GM21447 (cell line): Measurements from ENCODE around the gene NOG.

ENCODE experiments used
- ATAC-seq: cut with Tn5 transposase; IDR thresholded peaks from one replicate; pipeline ENCODE4 v1.9.1; 2021; ENCODE audit not compliant: unreplicated experiment

Gene NOG

DNA sequence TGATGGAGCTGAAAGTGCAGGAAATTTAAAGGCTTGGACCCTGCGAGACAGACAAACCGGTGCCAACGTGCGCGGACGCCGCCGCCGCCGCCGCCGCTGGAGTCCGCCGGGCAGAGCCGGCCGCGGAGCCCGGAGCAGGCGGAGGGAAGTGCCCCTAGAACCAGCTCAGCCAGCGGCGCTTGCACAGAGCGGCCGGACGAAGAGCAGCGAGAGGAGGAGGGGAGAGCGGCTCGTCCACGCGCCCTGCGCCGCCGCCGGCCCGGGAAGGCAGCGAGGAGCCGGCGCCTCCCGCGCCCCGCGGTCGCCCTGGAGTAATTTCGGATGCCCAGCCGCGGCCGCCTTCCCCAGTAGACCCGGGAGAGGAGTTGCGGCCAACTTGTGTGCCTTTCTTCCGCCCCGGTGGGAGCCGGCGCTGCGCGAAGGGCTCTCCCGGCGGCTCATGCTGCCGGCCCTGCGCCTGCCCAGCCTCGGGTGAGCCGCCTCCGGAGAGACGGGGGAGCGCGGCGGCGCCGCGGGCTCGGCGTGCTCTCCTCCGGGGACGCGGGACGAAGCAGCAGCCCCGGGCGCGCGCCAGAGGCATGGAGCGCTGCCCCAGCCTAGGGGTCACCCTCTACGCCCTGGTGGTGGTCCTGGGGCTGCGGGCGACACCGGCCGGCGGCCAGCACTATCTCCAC lies at the start of gene NOG:
Gene NOG (plus strand): TSS at position 54 of the 674 bp plus-strand sequence. CDS start 525 bp downstream, at position 579.
- no peak for ATAC-seq

DNA sequence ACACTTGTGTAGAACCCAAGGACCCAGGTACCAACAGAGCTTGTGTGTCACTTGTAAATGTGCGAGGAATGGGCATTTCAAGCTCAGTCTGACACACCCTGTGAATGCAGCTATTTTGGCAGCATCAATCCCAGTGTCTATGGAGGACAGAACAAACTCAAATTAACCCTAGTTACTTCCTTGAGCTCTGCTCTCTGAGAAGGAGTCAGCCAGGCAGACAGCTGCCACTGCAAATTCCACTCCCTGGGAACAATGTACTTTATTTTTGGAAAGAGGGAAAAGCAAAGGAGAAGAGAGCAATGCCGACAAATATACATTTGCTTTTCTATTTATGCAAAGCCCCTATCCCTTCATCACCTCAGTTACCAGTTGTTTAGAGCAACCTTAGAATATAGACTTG lies 48.4 kb upstream of the NOG start:
- no peak for ATAC-seq

DNA sequence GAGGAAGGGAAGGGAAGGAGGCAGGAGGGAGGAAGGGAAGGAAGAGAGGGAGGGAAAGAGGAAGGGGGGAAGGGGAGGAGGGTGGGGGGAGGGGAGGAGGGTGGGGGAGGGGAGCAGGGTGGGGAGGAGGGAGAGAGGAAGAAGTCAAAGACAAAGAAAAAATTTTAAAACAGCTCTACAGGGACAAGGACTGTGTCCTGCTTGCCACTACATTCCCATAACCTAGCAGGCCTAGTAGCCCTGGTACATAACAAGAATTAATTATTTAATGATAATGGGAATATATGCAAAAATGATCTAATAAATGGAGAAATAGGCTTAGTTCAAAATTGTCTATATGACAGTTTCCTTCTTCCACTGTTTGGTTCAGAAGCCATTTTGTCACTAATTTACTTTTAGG lies 47.6 kb upstream of the NOG start:
- ATAC-seq = no peak

DNA sequence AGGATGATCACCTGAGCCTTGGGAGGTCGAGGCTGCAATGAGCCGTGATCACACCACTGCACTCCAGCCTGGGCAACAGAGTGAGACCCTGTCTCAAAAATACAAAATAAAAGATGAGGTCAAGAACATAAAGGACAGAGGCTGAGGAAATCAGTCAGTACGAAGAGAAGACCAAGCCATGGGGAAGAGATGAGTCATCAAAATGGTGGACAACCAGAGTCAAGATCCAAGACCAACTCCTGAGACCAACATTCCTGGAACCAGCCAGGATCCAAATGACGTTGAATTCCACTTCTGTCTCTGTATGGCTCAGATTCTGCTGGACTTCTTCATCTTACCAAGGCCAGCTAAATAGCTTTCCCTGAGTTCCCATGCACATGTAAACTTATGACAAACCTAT lies 44.8 kb upstream of the NOG start:
- ATAC-seq = no peak

DNA sequence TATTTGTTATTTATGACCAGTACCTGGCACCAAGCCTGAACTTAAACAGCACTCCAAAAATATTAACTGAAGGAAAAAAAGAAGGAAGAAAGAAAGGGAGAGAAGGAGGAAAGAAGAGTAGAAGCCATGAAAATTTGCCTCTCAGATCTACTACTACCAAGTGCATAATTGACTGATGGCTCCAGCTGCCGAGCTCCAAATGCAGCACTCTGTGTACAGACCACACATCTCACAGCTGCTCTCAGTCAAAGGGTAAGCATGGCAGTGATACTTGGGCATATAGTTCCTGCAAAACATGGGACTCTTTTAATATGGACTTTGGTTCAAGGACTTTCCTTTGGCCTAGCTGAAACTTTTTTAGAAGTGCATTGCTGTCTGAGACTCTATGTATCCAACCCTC lies 44.0 kb upstream of the NOG start:
- no peak for ATAC-seq

DNA sequence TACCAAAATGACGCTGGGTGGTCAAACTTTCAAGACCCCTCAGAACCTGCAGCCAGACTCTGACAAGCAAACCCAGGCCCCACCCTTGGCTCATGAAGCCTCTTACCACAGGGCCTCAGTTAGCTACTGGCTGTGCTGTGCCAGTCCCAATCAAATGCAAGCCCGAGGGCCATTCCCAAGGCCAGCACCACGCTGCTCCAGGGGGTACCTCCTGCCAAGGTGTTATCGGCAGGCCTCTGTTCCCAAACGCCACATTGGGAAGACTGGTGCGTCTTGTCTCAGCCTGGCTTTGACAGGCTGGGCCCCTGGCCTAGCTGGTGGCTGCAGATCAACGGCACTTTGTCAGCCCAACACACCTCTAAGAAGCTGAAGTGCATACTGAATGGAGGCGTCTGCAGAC lies 35.8 kb upstream of the NOG start:
- ATAC-seq = no peak

DNA sequence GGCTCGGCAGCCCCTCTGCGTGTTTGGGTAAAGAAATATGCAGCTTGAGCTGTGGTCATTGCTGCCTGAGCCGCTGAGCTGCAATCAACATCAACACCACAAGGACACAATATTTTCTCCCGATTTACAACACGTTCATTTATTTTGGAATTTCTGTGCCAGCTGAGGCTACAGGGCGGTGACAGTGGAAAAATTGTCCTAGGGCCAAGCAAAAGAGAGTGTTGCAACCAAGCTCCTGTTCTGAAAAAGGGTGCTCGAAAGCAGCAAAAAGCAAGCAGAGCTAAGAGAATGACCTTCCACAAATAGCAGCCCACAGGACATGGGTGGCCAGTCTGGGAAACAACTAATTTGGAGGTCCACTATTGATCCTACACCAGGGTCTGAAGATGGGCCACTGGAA lies 35.4 kb upstream of the NOG start:
- no peak for ATAC-seq

DNA sequence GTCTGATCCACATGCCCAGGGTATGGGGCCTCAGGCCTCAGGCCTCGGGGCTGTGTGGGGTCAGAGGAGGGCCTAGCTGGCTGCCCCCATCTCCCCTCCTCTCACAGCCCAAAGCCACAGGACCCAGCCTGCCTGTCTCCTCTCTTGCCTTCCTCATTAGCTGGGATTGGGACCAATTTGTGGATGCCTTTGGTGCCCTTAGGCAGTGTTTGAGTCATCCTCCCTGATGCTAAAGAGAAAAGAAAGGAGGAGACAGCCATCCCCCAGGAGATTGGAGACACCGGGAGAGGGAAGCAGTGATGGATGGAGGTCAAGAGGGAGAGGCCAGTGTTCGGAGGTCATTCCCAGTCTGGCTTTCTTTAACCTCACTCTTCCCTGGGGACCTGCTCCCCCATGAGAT lies 23.3 kb upstream of the NOG start:
- no peak for ATAC-seq

DNA sequence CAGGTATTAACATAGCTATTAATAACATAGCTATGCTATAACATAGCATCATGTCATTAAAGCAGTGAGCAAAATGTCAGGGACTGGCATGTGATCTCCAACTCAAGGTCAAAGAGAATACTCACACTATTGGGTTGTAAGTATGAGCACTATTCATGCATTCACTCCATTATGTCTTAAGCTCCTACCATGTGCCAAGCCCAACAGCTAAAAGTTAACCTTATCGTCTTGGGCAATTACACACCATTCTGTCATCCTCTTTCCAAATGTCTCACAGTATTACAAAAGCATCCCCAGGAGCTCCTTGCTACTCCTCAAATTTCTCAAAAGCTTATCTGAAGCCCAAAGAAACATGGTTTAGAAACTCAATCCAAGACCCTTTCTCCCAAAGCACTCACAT lies 22.0 kb upstream of the NOG start:
- no peak for ATAC-seq

DNA sequence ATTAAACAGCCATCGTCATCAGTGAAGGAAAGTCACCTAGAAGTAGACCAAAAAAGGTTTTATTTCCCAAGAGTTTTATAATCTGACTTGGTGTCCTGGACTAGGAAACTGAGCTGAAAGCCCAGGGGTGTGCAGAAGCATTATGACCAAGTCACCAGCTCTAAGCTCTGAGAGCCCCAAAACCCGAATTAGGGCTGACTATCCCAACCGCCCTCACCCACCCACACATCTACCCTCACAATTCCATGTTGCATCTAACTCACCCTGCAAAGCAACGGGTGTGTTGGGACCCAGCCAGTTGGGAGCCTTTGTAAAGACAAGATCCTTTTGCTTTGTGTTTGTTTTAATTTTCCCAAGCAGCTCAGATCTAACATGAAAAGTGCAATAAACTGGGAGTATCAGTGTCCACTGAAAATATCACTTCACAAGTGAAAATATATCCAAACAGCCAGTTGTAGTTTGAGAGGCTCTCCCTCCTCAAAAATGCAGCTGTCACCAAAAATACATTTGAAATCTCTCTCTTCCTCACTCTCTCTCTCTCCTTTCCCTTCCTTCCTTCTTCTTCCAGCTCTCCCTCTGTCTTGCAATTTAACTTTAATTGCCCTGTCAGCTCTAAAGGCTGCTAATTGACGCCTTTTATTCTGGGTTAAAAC lies 16.2 kb upstream of the NOG start:
- no peak for ATAC-seq

DNA sequence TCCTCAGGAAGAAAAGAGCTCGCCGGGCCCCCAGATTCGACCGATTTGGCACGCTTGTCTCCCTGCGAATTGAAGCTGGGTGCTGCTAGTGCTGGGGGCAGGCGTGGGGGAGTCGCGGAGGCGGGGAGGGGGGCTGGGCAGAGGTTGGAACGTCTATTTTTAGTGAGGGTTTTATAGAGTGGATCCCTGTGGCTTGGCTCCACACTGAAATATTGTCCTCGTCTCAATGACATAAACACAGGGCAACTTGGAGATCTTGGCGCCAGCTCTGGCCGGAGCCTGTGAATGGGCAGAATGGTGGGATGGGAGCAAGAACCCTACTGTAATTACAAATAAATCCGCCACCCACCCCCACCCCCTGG lies 15.7 kb upstream of the NOG start:
- no peak for ATAC-seq

DNA sequence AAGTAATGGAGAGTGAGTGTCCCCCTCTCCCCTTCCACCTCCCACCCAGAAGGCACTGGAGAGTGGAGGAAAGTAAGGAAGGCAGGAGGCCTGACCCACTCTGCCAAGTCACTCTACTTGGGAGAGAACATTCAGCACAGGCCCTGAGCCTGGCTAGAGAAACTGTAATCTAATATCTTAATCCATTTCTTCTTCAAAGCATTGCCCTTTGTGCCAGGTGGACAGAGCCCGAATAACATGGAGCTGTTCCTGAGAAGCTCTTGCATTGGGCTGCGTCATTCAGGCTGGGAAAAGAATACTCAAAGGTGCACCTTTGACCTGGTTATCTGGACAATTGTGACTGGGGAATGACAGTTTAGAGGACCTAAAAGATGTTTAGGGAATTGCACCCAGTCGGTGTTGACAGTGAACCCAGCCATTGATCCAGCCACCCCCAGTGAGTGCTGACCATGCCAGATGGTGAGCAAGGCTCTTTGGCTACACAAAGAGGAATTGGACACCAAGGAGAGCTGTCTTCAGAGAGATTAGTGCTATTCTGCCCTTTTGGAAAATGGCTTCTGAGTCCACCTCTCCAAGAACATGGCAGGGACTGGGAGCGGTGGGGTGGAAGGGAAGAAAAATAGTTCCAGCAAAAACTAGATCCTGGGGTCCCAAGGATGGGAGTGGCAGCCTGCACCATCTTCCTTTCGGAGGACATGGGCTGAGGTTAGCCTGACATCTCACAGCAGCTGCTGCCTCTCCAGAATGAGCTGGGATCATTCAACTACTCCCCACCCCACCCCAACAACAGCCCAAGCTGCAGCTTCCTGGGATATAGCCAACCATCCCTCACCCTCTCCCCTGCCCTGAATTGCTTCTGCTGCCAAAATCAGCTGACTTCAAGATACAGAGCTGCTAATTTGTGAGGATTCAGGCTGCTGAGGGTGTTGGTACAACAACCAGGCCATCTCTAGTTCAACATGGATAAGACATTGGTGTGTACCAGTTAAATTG lies 11.6 kb upstream of the NOG start:
- no peak for ATAC-seq

DNA sequence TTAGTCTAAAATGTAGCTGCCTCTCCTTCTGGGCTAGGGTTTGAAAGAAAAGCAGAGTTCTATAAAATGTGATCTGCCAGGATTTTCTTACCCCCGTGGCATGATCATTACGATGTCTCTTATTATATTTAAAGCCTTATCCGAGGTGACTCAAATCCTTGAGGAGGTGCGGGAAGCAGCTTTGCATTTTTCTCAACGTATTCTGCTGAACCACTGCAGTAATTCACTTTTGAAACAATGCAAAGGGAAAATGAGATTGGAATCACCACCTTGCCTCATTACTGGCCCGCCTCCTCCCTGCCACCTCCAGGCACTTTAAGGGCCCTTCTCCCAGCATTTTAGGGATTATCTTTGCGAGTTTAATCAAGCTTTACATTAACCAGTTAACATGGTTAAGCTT lies 9.7 kb upstream of the NOG start:
- ATAC-seq = no peak

DNA sequence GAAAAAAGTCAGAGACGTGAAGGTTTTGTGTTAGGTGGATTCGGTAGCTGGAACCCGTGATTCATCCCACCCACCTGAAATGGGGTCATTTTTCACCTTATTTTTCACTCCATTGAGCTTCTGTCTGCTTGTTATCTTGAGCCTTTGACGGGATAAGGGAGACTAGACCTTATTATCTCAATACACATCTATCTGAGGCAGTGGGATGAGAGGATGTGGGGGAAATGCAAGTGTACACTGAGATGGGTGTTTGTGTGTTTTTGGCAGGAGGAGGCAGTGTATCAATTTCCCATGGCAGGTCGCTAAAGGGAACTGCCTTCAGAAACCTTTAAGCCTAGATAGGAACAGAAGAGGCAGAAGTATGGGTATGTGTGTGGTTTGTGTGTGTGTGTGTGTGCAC lies 6.2 kb upstream of the NOG start:
- ATAC-seq = no peak

DNA sequence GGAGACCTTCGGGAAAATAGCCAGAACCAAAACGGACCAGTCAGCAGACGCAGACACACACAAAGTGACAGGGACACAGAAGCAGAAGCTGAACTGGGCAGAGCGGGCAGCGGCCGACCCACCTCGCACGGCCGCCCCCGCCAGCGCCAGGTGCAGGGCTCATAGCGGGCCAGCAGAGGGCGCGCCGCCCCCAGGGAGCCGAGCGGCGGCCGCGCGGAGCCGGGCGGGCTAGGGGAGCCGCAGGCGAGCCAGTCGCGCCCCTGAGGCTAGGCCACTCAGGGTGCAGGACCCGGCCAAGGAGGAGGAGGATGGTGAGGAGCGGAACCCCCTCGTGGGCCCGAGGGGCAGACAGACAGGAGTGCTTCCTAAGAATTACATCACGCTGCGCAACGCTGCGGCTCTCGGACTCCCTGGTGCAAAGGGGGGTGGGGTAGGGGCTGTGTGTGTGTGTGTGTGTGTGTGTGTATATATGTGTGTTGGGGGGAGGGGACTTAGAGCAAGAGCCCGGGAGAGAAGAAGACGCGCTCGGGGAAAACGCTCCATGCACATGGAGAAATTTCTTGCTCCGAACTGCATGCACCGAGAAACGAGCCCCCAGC lies 913 bp upstream of the NOG start:
- ATAC-seq = no peak

DNA sequence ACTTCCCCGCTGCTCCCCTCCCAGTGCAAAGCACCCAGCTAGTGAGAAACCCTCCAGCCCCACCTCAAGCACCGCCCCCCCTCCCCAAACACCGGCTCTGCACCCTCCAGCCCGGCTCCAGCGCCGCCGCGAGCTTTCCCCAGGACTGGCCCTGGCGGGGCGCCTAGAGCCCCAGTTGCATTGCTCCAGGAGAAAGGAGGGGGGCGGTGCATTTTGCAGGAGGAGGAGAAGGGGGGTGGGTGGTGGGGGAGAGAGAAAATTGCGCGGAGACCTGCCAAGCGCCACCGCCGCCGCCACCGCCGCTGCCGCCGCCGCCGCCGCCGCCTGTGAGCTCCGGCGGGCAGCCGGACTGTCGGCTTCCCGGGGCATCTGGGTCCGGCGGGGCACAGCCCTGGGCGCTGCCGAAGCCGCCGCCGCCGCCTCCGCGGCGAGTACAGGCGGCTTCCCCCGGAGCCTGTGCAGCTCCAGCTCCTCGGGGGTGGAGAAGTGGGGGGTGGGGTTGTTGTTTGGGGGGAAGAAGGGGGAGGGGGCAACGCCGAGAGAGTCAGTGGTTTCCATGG lies 333 bp upstream of the NOG start:
- no peak for ATAC-seq

DNA sequence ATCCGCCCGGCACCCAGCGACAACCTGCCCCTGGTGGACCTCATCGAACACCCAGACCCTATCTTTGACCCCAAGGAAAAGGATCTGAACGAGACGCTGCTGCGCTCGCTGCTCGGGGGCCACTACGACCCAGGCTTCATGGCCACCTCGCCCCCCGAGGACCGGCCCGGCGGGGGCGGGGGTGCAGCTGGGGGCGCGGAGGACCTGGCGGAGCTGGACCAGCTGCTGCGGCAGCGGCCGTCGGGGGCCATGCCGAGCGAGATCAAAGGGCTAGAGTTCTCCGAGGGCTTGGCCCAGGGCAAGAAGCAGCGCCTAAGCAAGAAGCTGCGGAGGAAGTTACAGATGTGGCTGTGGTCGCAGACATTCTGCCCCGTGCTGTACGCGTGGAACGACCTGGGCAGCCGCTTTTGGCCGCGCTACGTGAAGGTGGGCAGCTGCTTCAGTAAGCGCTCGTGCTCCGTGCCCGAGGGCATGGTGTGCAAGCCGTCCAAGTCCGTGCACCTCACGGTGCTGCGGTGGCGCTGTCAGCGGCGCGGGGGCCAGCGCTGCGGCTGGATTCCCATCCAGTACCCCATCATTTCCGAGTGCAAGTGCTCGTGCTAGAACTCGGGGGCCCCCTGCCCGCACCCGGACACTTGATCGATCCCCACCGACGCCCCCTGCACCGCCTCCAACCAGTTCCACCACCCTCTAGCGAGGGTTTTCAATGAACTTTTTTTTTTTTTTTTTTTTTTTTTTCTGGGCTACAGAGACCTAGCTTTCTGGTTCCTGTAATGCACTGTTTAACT lies 1.0 kb downstream of the NOG start:
- no peak for ATAC-seq

DNA sequence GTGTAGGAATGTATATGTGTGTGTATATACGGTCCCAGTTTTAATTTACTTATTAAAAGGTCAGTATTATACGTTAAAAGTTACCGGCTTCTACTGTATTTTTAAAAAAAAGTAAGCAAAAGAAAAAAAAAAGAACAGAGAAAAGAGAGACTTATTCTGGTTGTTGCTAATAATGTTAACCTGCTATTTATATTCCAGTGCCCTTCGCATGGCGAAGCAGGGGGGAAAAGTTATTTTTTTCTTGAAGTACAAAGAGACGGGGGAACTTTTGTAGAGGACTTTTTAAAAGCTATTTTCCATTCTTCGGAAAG lies 1.6 kb downstream of the NOG start:
- no peak for ATAC-seq

DNA sequence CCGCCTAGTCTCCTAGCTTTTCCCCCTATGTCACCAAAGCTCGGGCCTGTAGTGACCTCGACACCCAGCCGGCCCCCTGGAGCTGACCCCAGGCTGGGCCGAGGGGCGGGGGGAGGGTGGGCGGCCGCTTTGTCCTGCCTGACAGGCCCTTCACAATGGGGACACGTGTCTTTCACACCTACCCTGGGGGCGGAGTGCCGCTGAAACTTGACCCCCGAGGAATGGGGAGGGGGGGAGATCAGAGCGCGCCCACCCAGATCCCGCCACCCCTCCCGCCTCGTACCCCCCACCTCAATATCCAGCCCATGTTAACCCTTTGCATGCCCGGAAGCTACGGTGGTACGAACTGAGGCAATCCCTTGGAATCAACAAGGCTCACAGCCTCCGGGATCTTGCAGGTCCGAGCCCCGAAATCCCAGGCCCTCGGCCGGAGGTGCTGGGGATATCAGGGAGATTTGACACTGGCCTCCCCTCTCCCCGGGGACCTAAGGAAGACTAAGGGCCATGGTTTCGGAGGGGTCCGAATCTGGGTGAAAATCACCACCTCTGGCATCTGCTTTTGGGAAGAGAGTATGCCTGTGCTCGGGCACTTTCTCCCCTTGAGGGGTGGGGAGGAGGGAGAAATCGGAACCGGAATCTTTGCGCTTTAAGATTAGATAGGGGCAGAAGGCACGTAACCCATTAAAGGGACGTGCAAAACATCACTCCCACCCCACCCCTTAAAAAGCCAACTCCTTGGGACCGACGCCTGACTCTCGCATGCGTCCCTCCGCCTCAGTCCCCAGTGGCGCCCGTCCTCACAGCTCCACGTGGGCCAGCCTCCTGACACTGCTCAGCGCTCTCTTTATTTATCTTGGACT lies 2.6 kb downstream of the NOG start:
- ATAC-seq = no peak
